Upper lobe of left lung (tissue), 6 donors: ENCODE results near the gene DMWD. TPM values are rescaled to one million over a fixed set of nuclear protein-coding genes. Genes with fewer than 3 reads are reported as not detected.
A peak's percentile ranks its signal among the peaks of the same experiment; 100 is the strongest.
"Not testable (repeated sequence)": the region's sequence is repeated elsewhere in the genome, so short reads cannot be mapped to it uniquely, and the experiment has no call there.

ENCODE experiments used
- ATAC-seq, 2 donors: fragments of 200-7000 bp; cut with Tn5 transposase; one replicate each; pipeline ENCODE4 v1.9.1; 2022; ENCODE audit warnings: mild to moderate bottlenecking in 2 of 2, moderate library complexity in 2 of 2; ENCODE audit not compliant: low FRiP score in 2 of 2
- DNase-seq, 2 donors: peaks; one replicate each; pipeline ENCODE4 v3.0.0-alpha.2; 2019 to 2020
- H3K27ac ChIP-seq, 4 donors: fragments of 200-600 bp; sonication (generic); one replicate each; pipeline ENCODE4 v1.5.1; 2016 to 2019
- H3K27me3 ChIP-seq, 4 donors: fragments of 200-600 bp; sonication (generic); one replicate each; pipeline ENCODE4 v1.5.1; 2017 to 2019
- H3K36me3 ChIP-seq, 4 donors: fragments of 200-600 bp; sonication (generic); one replicate each; pipeline ENCODE4 v1.5.1; 2016 to 2019
- H3K4me1 ChIP-seq, 4 donors: fragments of 200-600 bp; sonication (generic); one replicate each; pipeline ENCODE4 v1.5.1; 2018 to 2019
- H3K4me3 ChIP-seq, 4 donors: fragments of 200-600 bp; sonication (generic); one replicate each; pipeline ENCODE4 v1.5.1; 2017 to 2019; ENCODE audit warnings: mild to moderate bottlenecking in 2 of 4, moderate library complexity in 1 of 4
- H3K9me3 ChIP-seq, 4 donors: fragments of 200-600 bp; sonication (generic); one replicate each; pipeline ENCODE4 v1.5.1; 2018 to 2019
- CTCF ChIP-seq, 6 experiments: fragments of 450-650 bp in 4 of 6; fragments of 200-600 bp in 2 of 6; sonication (generic) in 2 of 6; IDR thresholded peaks; one replicate each; pipeline ENCODE4 v1.5.1; 2016 to 2019; ENCODE audit warnings: antibody characterized with exemption in 6 of 6
- EP300 ChIP-seq, 4 donors: sonication (generic); formaldehyde crosslinking; IDR thresholded peaks; one replicate each; pipeline ENCODE4 v1.5.1; 2017; ENCODE audit warnings: antibody characterized with exemption in 4 of 4, control low read depth in 2 of 4
- POLR2A ChIP-seq, 4 donors: fragments of 450-650 bp; IDR thresholded peaks; one replicate each; pipeline ENCODE4 v1.5.1; 2016 to 2017; ENCODE audit warnings: antibody characterized with exemption in 4 of 4, mild to moderate bottlenecking in 2 of 4
- POLR2AphosphoS5 ChIP-seq, 2 donors: sonication (generic); formaldehyde crosslinking; IDR thresholded peaks; one replicate each; pipeline ENCODE4 v1.5.1; 2017; ENCODE audit warnings: antibody characterized with exemption in 2 of 2
- WGBS, 2 donors: methylation state at CpG; one replicate each; pipeline ENCODE4 v1.1.5; 2017 to 2018; 5-methylcytosine and 5-hydroxymethylcytosine counted together
- total RNA-seq, 6 donors: library from RNA; depleted of rRNA in 4 of 6; stranded (reverse); fragments of >200 nt in 4 of 6; gene quantifications; one replicate each; pipeline versions ENCODE4 v1.1.0 to v1.2.1, GENCODE V29; 2016 to 2021
- donor health status: DM: no; HTN: no; CAD: no; lungs with moderate emphysema.
- donor health status: DM: no; HTN: yes; CAD: no; lungs with severe emphysema.

Gene DMWD
- total RNA-seq, 6 donors from 2014 or later: 29.4 to 109 (median 57.4) TPM

GRCh38 chr19:45757695-45758094 lies 35.0 kb downstream of the DMWD start:
- Histone ChIP-seq H3K27me3 (no peaks in the 10 kb centered on the region), H3K4me1 (no peaks in the 10 kb centered on the region), H3K9me3 (no peaks in the 10 kb centered on the region), H3K27ac (no peak overlapping the region), H3K36me3 (no peaks in the 10 kb centered on the region), H3K4me3 (no peak overlapping the region)
- 76 to 87% methylated on average over 9 of the region's 9 CpGs for WGBS, 2 donors
- ATAC-seq: no peak
- TF ChIP-seq CTCF (IDR thresholded peaks at IDR 0.05) (no peak), EP300 (IDR thresholded peaks at IDR 0.05) (no peak), POLR2AphosphoS5 (IDR thresholded peaks at IDR 0.05) (no peak), POLR2A (IDR thresholded peaks at IDR 0.05) (no peak)
- DNase-seq: no peak

- ATAC-seq (no peak), DNase-seq (peak in 1 of 2 donors; percentile 48)
- Histone ChIP-seq H3K27me3 (no peaks in the 10 kb centered on the region), H3K9me3 (no peaks in the 10 kb centered on the region), H3K36me3 (no peaks in the 10 kb centered on the region), H3K4me1 (no peaks in the 10 kb centered on the region), H3K4me3 (no peak overlapping the region), H3K27ac (no peak overlapping the region)
- 95% methylated on average over 8 of the region's 8 CpGs; no CpG with 5 or more reads in 1 of the 2 donors for WGBS, 2 donors
- TF ChIP-seq POLR2A (IDR thresholded peaks at IDR 0.05) (no peak), CTCF (IDR thresholded peaks at IDR 0.05) (no peak), POLR2AphosphoS5 (IDR thresholded peaks at IDR 0.05) (no peak), EP300 (IDR thresholded peaks at IDR 0.05) (no peak)
Measured at GRCh38 chr19:45754323-45754722, 38.3 kb downstream of the DMWD start.

- WGBS, 2 donors: 55 to 100% methylated on average over 2 to 4 of the region's 6 CpGs
- ATAC-seq: peak in 1 of 2 donors; percentile 12
- Histone ChIP-seq H3K27ac (no peak overlapping the region), H3K4me1 (no peaks in the 10 kb centered on the region), H3K27me3 (no peaks in the 10 kb centered on the region), H3K36me3 (no peaks in the 10 kb centered on the region), H3K9me3 (no peaks in the 10 kb centered on the region), H3K4me3 (no peak overlapping the region)
- no peak for TF ChIP-seq POLR2A (IDR thresholded peaks at IDR 0.05)
- no peak for TF ChIP-seq CTCF (IDR thresholded peaks at IDR 0.05)
- TF ChIP-seq POLR2AphosphoS5 (IDR thresholded peaks at IDR 0.05): no peak
- no peak for TF ChIP-seq EP300 (IDR thresholded peaks at IDR 0.05)
- DNase-seq: no peak
Measured at GRCh38 chr19:45753548-45753947, 39.1 kb downstream of the DMWD start.

GRCh38 chr19:45752639-45753038 lies 40.0 kb downstream of the DMWD start:
- H3K4me1 ChIP-seq: no peaks in the 10 kb centered on the region
- WGBS, 2 donors: 91 to 93% methylated on average over 12 of the region's 12 CpGs
- H3K4me3 ChIP-seq: no peak overlapping the region
- ATAC-seq (peak in 1 of 2 donors; percentile 50), DNase-seq (no peak)
- no peaks in the 10 kb centered on the region for H3K27me3 ChIP-seq
- H3K27ac ChIP-seq: no peak overlapping the region
- H3K9me3 ChIP-seq: no peaks in the 10 kb centered on the region
- H3K36me3 ChIP-seq: no peaks in the 10 kb centered on the region
- TF ChIP-seq CTCF (IDR thresholded peaks at IDR 0.05): no peak
- TF ChIP-seq POLR2A (IDR thresholded peaks at IDR 0.05): no peak
- no peak for TF ChIP-seq POLR2AphosphoS5 (IDR thresholded peaks at IDR 0.05)
- TF ChIP-seq EP300 (IDR thresholded peaks at IDR 0.05): no peak

- not testable (repeated sequence) for H3K27me3 ChIP-seq, H3K9me3 ChIP-seq, H3K4me3 ChIP-seq, H3K4me1 ChIP-seq, ATAC-seq, H3K36me3 ChIP-seq, H3K27ac ChIP-seq, DNase-seq
- 93% methylated on average over 10 of the region's 10 CpGs for WGBS, 2 donors
Measured at GRCh38 chr19:45751483-45751882, 41.2 kb downstream of the DMWD start.
